8988T (cell line): ENCODE data around the gene SP1.
"Not testable (repeated sequence)": the region's sequence is repeated elsewhere in the genome, so short reads cannot be mapped to it uniquely, and the experiment has no call there.

Experiments
- DNase-seq: peaks from one replicate; pipeline ENCODE4 v3.0.0; 2011

SP1 gene

DNA sequence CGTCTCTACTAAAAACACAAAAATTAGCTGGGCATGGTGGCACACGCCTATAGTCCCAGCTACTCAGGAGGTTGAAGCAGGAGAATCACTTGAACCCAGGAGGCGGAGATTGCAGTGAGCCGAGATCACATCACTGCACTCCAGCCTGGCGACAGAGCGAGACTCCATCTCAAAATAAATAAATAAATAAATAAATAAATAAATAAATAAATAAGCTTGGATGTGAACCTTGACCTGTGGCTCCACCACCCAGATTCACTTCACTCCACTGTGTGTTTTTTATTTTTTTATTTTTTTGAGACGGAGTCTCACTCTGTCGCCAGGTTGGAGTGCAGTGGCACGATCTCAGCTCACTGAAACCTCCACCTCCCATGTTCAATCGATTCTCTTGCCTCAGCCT, 18.3 kb upstream of the SP1 start:
- DNase-seq = not testable (repeated sequence)

DNA sequence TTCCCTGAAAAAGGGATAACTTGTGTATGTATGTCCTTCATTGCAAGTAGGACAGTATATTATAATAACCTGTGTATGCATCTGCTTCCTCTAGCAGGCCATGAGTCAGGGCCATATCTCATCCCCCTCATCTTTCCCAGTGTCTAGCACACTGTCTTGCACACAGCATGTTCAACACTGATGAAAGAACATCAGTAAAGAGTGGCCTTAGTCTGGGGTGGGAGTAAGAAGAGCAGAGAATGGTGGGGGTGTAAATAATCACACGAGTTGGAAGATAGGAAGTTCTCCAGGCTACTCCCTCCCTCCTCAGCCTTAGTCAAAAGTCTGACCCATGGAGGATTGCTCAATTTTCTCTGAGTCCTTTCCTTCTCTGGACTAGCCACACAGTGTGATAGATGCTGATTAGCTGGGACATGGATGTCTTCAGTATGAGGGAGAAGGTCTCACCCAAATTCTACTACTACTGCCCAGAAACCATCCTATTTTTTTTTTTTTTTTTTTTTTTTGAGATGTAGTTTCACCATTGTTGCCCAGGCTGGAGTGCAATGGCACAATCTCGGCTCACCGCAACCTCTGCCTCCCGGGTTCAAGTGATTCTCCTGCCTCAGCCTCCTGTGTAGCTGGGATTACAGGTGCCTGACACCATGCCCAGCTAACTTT, 14.6 kb upstream of the SP1 start:
- DNase-seq = no peak

GRCh38 chr12:53373554-53374133, 6.3 kb upstream of the SP1 start:
- DNase-seq = not testable (repeated sequence)

- not testable (repeated sequence) for DNase-seq
Observed at GRCh38 chr12:53374277-53374676, 5.7 kb upstream of the SP1 start.

GRCh38 chr12:53376747-53377146, 3.2 kb upstream of the SP1 start:
- DNase-seq = no peak

DNA sequence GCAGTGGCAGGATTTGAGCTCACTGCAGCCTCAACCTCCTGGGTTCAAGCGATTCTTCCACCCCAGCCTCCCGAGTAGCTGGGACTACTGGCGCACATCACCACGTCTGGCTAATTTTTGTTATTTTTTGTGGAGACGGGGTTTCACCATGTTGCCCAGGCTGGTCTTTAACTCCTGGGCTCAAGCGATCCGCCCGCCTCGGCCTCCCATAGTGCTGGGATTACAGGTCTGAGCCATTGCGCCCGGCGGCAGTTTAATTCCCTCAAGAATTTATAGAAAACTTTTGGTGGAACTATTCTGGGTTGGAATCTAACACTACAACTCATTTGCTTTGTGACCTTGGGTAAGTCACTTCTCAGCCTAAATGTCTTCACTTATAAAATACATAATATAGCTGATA, 1.8 kb upstream of the SP1 start:
- no peak for DNase-seq

DNA sequence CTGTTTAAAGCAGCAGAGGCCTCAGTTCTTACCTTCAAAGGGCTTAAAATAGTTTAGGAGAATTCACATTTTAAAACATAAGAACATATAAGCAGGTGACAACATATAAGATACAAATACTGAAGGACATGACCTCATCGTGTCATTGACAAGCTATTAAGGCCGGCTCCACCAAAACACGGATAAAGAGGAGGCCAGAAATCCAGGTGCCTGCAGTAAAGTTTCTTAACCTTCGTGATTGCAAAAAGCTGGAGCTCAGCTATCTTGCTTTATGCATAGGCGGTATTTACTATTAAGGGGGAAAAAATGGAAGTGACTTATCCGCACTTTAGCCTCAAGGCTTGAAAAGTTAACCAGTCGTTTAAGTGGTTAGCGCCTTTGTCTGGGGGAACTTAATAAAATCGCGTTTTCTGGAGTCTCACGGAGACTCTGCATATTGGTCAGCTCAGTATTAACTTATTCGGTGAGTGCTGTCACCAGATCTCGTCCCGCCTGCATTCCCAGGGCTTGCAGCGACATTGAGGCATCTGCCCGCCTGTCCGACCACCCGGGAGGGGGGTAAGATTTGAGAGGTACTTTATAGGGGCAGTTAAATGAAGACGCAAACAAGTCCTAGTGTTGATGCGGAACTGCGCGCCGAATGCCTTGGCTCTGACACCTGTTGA, 1.1 kb upstream of the SP1 start:
- no peak for DNase-seq

DNA sequence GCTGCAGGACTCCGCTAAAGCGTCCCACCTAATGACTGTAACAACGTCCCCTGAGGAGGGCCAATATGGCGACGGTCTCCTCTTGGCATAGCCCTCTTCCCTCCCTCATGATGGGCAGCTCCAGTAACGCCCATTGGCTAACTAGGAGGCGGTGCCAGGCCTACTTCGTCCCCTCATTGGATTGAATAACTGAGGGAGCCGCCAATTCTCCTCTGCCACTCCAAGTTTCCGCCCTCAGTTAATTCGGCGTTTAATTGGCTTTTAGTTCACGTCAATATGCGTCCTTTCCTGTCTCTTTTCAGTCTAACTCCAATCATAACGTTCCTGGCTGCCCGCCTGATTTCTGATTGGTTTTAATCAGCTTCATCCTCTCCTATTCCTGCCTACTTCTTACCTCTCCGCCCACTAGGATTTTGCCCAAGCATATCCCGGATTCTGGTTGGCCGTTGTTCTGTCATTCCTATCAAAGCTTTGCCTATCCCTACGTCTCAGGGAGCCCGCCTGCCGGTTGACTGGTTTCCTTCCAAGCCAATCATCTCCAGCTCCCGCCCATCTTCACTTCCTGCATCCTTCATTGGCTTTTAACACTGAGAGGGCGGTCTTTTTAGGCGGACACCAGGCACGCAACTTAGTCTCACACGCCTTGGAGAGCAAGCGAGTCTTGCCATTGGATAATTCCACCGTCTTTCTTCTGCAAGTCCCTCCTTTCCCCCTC, 430 bp upstream of the SP1 start:
- DNase-seq = peak; percentile 55

DNA sequence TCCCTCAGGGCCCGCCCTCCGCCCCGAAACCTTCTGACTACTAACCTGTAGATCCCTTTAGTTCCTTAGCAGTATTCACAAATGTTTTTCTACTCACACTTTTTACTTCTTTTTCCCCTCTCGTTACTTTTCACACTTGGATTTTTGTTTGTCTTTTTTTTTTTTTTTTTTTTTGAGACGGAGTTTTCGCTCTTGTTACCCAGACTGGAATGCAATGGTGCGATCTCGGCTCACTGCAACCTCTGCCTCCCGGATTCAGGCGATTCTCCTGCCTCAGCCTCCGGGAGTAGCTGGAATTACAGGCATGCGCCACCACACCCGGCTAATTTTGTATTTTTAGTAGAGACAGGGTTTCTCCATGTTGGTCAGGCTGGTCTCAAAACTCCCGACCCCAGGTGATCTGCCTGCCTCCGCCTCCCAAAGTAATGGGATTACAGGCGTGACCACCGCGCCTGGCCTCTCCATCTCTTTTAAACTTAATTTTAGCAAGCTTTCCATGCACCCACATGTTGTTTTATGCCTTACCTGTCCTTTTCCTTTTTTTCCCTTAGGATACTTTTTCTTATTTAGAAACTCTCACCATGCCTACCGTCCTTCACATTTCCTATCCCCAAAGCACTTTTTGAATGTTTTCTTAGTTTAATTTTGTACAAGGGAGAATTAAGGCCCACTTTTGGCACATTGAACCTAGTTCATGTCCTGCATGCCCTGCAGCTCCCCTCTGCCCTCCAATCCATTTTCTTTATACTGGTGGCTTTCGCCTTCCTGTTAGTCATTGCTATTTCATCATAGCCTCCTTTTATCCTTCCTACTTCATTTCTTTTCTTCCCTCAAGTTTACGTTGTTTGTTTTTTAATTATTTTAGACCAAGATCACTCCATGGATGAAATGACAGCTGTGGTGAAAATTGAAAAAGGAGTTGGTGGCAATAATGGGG, 1.1 kb downstream of the SP1 start:
- DNase-seq = no peak

GRCh38 chr12:53381731-53382630, 2.0 kb downstream of the SP1 start:
- no peak for DNase-seq

- DNase-seq = no peak
Observed at GRCh38 chr12:53383258-53383657, 3.3 kb downstream of the SP1 start.

DNA sequence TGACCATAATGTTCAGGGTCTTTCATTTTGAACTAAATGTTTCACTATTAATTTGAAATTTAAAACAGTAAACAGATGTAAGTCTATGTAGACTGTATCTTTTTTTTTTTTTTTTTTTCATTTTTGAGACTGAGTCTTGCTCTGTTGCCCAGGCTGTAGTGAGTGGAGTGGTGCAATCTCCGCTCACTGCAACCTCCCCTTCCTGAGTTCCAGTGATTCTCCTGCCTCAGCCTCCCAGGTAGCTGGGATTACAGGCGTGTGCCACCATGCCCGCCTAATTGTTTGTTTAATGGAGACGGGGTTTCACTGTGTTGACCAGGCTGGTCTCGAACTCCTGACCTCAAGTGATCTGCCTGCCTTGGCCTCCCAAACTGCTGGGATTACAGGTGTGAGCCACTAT, 6.4 kb downstream of the SP1 start:
- not testable (repeated sequence) for DNase-seq

DNA sequence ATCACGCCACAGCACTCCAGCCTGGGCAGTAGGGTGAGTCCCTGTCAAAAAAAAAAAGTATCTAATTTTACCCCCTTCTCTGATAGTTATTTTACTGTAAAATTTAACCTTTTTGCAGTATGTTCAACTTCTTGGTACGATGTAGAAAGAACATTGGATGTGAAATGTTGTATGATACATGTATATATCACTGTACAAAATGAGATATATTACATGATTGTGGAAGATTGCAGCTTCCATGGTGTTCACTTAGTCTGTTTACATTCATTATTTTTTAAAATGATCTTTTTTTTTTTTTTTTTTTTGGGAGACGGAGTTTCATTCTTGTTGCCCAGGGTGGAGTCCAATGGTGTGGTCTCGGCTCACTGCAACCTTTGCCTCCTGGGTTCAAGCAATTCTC, 9.0 kb downstream of the SP1 start:
- DNase-seq = no peak

GRCh38 chr12:53389702-53390101, 9.7 kb downstream of the SP1 start:
- no peak for DNase-seq

DNA sequence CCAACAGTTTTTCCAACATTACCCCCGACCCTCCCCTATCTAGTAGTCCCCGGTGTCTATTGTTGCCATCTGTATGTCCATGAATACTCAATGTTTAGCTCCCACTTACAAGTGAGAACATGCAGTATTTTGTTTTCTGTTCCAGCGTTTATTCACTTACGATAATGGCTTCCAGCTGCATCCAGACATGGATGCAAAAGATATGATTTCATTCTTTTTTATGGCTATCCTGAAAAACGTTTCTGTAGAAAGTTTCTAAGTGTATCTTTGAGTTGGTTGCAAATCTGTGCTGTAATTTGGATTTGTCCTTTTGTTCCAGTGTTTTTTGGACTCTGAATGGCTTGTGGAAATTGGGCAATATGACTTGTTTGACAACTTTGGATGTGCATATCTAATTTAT, 11.7 kb downstream of the SP1 start:
- DNase-seq = no peak

GRCh38 chr12:53399896-53400295, 19.9 kb downstream of the SP1 start:
- DNase-seq = no peak

GRCh38 chr12:53402351-53402750, 22.4 kb downstream of the SP1 start:
- not testable (repeated sequence) for DNase-seq

DNA sequence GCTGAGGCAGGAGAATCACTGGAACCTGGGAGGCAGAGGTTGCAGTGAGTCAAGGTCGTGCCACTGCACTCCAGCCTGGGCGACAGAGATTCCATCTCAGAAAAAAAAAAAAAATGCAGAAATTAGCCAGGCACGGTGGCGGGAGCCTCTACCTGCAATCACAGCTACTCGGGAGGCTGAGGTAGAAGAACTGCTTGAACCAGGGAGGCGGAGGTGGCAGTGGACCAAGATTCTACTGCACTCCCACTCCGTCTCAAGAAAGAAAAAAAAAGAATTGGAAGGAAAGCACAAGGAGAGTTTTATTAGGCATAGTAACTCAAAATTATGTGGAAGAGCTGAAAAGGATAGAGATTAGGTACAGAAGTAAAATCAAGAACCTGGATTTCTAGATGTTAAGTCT, 22.9 kb downstream of the SP1 start:
- no peak for DNase-seq

- no peak for DNase-seq
Observed at GRCh38 chr12:53410951-53411350, 31.0 kb downstream of the SP1 start.

- no peak for DNase-seq
Observed at GRCh38 chr12:53413485-53414204, 33.7 kb downstream of the SP1 start.
